GM23248 (cell line): ENCODE data around the gene FDXACB1.

ENCODE experiments used
- EZH2 ChIP-seq: fragments of 200-600 bp; sonication (generic); IDR thresholded peaks from 2 replicates; pipeline ENCODE4 v1.6.1; 2018; ENCODE audit warnings: antibody characterized with exemption, mild to moderate bottlenecking; ENCODE audit not compliant: insufficient read depth, poor library complexity, severe bottlenecking
- EZH2phosphoT487 ChIP-seq: fragments of 200-600 bp; sonication (generic); IDR thresholded peaks from 2 replicates; pipeline ENCODE4 v1.6.1; 2018; ENCODE audit warnings: antibody characterized with exemption, moderate library complexity, mild to moderate bottlenecking, low read depth; ENCODE audit not compliant: insufficient read depth

GRCh38 chr11:111879637-111879960, 634 bp upstream of the FDXACB1 start:
- TF ChIP-seq EZH2, result no peak
- TF ChIP-seq EZH2phosphoT487, result no peak
